Body of pancreas (tissue), 4 donors: ENCODE measurements around the gene BRK1. TPM values are rescaled to one million over a fixed set of nuclear protein-coding genes. Genes with fewer than 3 reads are reported as not detected.

Source experiments
- ATAC-seq: fragments of 150-250 bp; one replicate; pipeline ENCODE4 v1.9.1; 2016
- DNase-seq, 4 donors: peaks; one replicate each; pipeline ENCODE4 v3.0.0-alpha.2; 2019
- H3K27ac ChIP-seq, 4 donors: fragments of 200-600 bp; sonication (generic); 1 replicate in 3 of 4; 2 replicates in 1 of 4; pipeline versions ENCODE4 v1.5.1 to v1.6.1; 2016 to 2019; ENCODE audit warnings: mild to moderate bottlenecking in 1 of 4, mixed read lengths in 1 of 4, moderate library complexity in 1 of 4
- H3K27me3 ChIP-seq, 2 donors: fragments of 200-600 bp; sonication (generic); one replicate each; pipeline ENCODE4 v1.6.0; 2016; ENCODE audit warnings: mild to moderate bottlenecking in 1 of 2
- H3K36me3 ChIP-seq, 2 donors: fragments of 200-600 bp; sonication (generic); replicated peaks in 1 of 2; 2 replicates each; pipeline ENCODE4 v1.5.1; 2016; ENCODE audit warnings: low read depth in 2 of 2; ENCODE audit not compliant: insufficient read depth in 1 of 2
- H3K4me1 ChIP-seq: fragments of 200-600 bp; sonication (generic); one replicate; pipeline ENCODE4 v1.6.0; 2016
- H3K4me3 ChIP-seq, 2 donors: fragments of 200-600 bp; sonication (generic); 1 replicate in 1 of 2; 2 replicates in 1 of 2; pipeline ENCODE4 v1.5.1; 2016 to 2019
- H3K9me3 ChIP-seq, 3 donors: fragments of 200-600 bp; sonication (generic); 1 replicate in 2 of 3; 2 replicates in 1 of 3; pipeline ENCODE4 v1.5.1; 2016
- POLR2A ChIP-seq, 3 donors: fragments of 450-650 bp; IDR thresholded peaks; one replicate each; pipeline ENCODE4 v1.6.1; 2016; ENCODE audit warnings: antibody characterized with exemption in 3 of 3, mild to moderate bottlenecking in 2 of 3
- WGBS, 2 donors: methylation state at CpG; one replicate each; pipeline ENCODE4 v1.1.5; 2017; 5-methylcytosine and 5-hydroxymethylcytosine counted together
- intact Hi-C: fragments of 100-400 bp; cut with DNase I; formaldehyde crosslinking; loops from one replicate; pipeline ENCODE4 v1.15.1; 2023
- total RNA-seq, 2 donors: library from RNA; depleted of rRNA; stranded (reverse); fragments of >200 nt; gene quantifications; one replicate each; pipeline ENCODE4 v1.1.0, GENCODE V29; 2016
- TF ChIP-seq, protein P1 (sequence below), 7 experiments: fragments of 450-650 bp in 4 of 7; fragments of 200-600 bp in 3 of 7; sonication (generic) in 3 of 7; IDR thresholded peaks; one replicate each; pipeline ENCODE4 v1.5.1; 2016 to 2019; ENCODE audit warnings: antibody characterized with exemption in 7 of 7

Gene BRK1
- total RNA-seq, 2 donors from 2014 or later: 13.8 to 32.7 TPM

DNA sequence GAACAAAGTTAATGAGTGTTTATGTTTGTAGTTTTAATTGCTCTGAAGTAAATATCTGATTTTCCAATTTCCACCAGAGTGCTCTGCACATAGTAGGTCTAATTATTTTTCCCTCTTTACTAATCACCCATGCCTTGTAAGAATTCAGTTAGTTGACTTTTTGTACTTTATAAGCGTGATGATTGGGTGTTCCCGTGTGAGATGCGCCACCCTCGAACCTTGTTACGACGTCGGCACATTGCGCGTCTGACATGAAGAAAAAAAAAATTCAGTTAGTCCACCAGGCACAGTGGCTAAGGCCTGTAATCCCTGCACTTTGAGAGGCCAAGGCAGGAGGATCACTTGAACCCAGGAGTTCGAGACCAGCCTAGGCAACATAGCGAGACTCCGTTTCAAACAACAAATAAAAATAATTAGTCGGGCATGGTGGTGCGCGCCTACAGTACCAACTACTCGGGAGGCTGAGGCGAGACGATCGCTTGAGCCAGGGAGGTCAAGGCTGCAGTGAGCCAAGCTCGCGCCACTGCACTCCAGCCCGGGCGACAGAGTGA, 25.6 kb downstream of the BRK1 start:
- no peak for DNase-seq
- TF ChIP-seq, protein P1, sequence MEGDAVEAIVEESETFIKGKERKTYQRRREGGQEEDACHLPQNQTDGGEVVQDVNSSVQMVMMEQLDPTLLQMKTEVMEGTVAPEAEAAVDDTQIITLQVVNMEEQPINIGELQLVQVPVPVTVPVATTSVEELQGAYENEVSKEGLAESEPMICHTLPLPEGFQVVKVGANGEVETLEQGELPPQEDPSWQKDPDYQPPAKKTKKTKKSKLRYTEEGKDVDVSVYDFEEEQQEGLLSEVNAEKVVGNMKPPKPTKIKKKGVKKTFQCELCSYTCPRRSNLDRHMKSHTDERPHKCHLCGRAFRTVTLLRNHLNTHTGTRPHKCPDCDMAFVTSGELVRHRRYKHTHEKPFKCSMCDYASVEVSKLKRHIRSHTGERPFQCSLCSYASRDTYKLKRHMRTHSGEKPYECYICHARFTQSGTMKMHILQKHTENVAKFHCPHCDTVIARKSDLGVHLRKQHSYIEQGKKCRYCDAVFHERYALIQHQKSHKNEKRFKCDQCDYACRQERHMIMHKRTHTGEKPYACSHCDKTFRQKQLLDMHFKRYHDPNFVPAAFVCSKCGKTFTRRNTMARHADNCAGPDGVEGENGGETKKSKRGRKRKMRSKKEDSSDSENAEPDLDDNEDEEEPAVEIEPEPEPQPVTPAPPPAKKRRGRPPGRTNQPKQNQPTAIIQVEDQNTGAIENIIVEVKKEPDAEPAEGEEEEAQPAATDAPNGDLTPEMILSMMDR (IDR thresholded peaks at IDR 0.05): no peak
- no peak for TF ChIP-seq POLR2A (IDR thresholded peaks at IDR 0.05)
- Histone ChIP-seq H3K27ac (peak overlapping the region in 2 of 4 donors; percentile 86 to 91), H3K4me1 (peaks cover 24% of the 10 kb centered on the region), H3K36me3 (no peaks in the 10 kb centered on the region), H3K27me3 (no peaks in the 10 kb centered on the region), H3K4me3 (peak overlapping the region in 1 of 2 donors; percentile 65), H3K9me3 (no peaks in the 10 kb centered on the region)
- 78 to 84% methylated on average over 22 to 23 of the region's 23 CpGs for WGBS, 2 donors
- no peak for ATAC-seq
- intact Hi-C loops: no loop called here

DNA sequence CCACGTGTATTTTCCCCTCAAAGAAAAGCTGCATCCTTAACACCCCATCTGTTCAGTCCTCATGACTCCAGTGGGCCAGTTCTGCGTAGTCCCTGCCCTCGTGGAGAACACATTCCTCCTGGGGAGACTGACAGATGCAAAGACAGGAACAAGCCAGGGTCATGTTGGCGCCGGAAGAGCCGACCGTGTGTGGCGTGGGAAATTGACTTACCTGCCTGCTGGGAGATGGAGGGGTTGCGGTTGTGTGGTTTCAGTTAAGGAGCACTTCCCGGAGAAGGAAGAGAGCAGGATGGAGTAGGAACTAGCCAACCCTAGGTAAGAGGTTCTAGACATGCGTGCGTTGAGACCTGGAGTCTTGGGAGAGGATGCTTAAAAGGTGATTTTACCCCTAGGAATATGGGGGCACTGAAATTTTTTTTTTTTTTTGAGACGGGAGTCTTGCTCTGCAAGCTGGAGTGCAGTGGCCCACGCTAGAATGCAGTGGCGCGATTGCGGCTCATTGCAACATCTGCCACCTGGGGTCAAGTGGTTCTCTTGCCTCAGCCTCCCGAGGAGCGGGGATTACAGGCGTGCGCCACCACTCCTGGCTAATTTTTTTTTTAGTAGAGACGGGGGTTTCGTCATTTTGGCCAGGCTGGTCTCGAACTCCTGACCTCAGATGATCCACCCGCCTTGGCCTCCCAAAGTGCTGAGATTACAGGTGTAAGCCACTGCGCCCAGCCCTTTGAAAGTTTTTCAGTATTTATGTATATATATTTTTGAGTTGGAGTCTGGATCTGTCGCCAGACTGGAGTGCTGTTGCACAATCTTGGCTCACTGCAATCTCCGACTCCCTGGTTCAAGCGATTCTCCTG, 27.5 kb downstream of the BRK1 start:
- Histone ChIP-seq H3K27ac (peak overlapping the region in 2 of 4 donors; percentile 86 to 91), H3K4me1 (peaks cover 24% of the 10 kb centered on the region), H3K9me3 (no peaks in the 10 kb centered on the region), H3K27me3 (no peaks in the 10 kb centered on the region), H3K36me3 (no peaks in the 10 kb centered on the region), H3K4me3 (peak overlapping the region in 1 of 2 donors; percentile 65)
- WGBS, 2 donors: 63 to 73% methylated on average over 23 to 29 of the region's 29 CpGs
- TF ChIP-seq, protein P1 (IDR thresholded peaks at IDR 0.05): no peak
- DNase-seq (peak in 3 of 4 donors; percentile 15 to 23 (median 20)), ATAC-seq (no peak)
- intact Hi-C loops: no loop called here

DNA sequence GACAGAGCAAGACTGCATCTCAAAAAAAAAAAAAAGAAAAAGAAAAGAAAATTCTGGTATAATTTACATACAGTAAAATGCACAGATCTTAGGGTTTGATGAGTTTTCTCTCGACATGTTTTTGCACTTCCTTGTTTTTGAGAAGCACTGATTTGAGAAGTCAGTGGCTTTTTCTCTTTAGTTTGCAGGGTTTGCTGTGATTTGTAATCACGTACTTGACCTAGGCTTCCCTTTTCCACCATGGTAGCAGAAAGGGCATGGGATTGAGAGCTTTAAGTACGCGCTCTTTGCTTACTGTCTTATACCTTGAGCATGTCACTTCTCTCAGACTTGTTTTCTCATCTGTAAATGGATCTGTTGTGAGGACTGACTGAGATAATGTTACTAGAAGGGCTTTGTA, 30.2 kb downstream of the BRK1 start:
- no peaks in the 10 kb centered on the region for H3K27me3 ChIP-seq
- ATAC-seq (no peak), DNase-seq (no peak)
- H3K4me1 ChIP-seq: peaks cover 24% of the 10 kb centered on the region
- H3K9me3 ChIP-seq: no peaks in the 10 kb centered on the region
- TF ChIP-seq, protein P1 (IDR thresholded peaks at IDR 0.05): no peak
- TF ChIP-seq POLR2A (IDR thresholded peaks at IDR 0.05): no peak
- intact Hi-C loops: no loop called here
- 69 to 80% methylated on average over 4 of the region's 4 CpGs for WGBS, 2 donors
- H3K36me3 ChIP-seq: peaks cover 7 to 8% of the 10 kb centered on the region in 2 donors
- H3K4me3 ChIP-seq: no peak overlapping the region
- H3K27ac ChIP-seq: no peak overlapping the region

DNA sequence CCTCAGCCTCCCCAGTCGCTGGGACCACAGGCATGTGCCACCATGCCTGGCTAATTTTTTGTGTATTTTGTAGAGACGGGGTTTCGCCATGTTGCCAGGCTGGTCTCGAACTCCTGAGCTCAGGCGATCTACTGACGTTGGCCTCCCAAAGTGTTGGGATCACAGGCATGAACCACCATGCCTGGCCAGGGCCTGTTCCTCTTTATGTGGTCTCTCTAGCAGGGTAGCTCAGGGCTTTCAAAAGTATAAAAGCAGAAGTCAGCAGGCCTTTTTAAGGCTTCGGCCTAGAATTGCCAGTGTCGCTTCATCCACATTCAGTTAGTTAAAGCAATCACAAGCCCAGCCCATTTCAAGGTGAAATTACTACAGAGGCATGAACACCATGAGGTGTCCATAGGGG, 33.8 kb downstream of the BRK1 start:
- Histone ChIP-seq H3K4me3 (no peak overlapping the region), H3K4me1 (peaks cover 2% of the 10 kb centered on the region), H3K36me3 (peaks cover 11 to 18% of the 10 kb centered on the region in 2 donors), H3K27ac (no peak overlapping the region), H3K27me3 (no peaks in the 10 kb centered on the region), H3K9me3 (no peaks in the 10 kb centered on the region)
- ATAC-seq: no peak
- WGBS, 2 donors: 89 to 100% methylated on average over 3 to 8 of the region's 8 CpGs
- peak in 1 of 4 donors; percentile 18 for DNase-seq
- intact Hi-C loops: no loop called here
- TF ChIP-seq, protein P1 (IDR thresholded peaks at IDR 0.05): no peak
- no peak for TF ChIP-seq POLR2A (IDR thresholded peaks at IDR 0.05)
